WTC11 (cell line): Measurements from ENCODE around the gene ASPHD2. TPM values are rescaled to one million over a fixed set of nuclear protein-coding genes. Genes with fewer than 3 reads are reported as not detected.

Experiments used
- ATAC-seq: fragments of 200-7000 bp; cut with Tn5 transposase; 2 replicates; pipeline ENCODE4 v1.10.0; 2021; ENCODE audit warnings: mild to moderate bottlenecking, moderate library complexity
- CTCF ChIA-PET: fragments of 300-600 bp; sonication (Branson Sonifier 250); formaldehyde crosslinking; loops from one replicate; lab custom pipeline; 2021; ENCODE audit warnings: antibody characterized with exemption; lab: Charles Lee
- POLR2A ChIA-PET: fragments of 350-600 bp; sonication (Branson Sonifier 250); formaldehyde crosslinking; loops from one replicate; lab custom pipeline; 2021; ENCODE audit warnings: antibody characterized with exemption; lab: Charles Lee
- DNase-seq: peaks from one replicate; pipeline ENCODE4 v3.0.0; 2021; ENCODE audit warnings: low spot score
- H3K27ac Mint-ChIP-seq: 2 replicates; pipeline ENCODE4 v1.8.0; 2021; ENCODE audit warnings: mixed read lengths
- H3K27me3 Mint-ChIP-seq: 2 replicates; pipeline ENCODE4 v1.8.0; 2021; ENCODE audit warnings: low read depth, mild to moderate bottlenecking, moderate library complexity, mixed read lengths
- H3K36me3 Mint-ChIP-seq: 2 replicates; pipeline ENCODE4 v1.8.0; 2021; ENCODE audit warnings: mixed read lengths
- H3K4me1 Mint-ChIP-seq: 2 replicates; pipeline ENCODE4 v1.8.0; 2022; ENCODE audit warnings: mixed read lengths
- H3K4me3 Mint-ChIP-seq: 2 replicates; pipeline ENCODE4 v1.8.0; 2021; ENCODE audit warnings: mild to moderate bottlenecking, moderate library complexity, mixed read lengths
- H3K9me3 Mint-ChIP-seq: 2 replicates; pipeline ENCODE4 v1.8.0; 2021; ENCODE audit warnings: mixed read lengths
- ATF1 ChIP-seq: sonication (generic); formaldehyde crosslinking; IDR thresholded peaks from 2 replicates; pipeline ENCODE4 v1.8.1; 2023; ENCODE audit warnings: mild to moderate bottlenecking, moderate library complexity, missing genetic modification reagents
- CBFB ChIP-seq: sonication (generic); formaldehyde crosslinking; IDR thresholded peaks from 2 replicates; pipeline ENCODE4 v1.8.1; 2022; ENCODE audit warnings: mild to moderate bottlenecking, low read depth, missing genetic modification reagents
- E2F1 ChIP-seq: sonication (generic); formaldehyde crosslinking; IDR thresholded peaks from 2 replicates; pipeline ENCODE4 v1.8.0; 2022; ENCODE audit warnings: mild to moderate bottlenecking, missing genetic modification reagents
- ELF4 ChIP-seq: sonication (generic); formaldehyde crosslinking; IDR thresholded peaks from 2 replicates; pipeline ENCODE4 v1.8.1; 2022; ENCODE audit warnings: low read depth, mild to moderate bottlenecking, moderate library complexity, missing genetic modification reagents
- FOXJ3 ChIP-seq: sonication (generic); formaldehyde crosslinking; IDR thresholded peaks from 2 replicates; pipeline ENCODE4 v1.9.0; 2021; ENCODE audit warnings: missing genetic modification reagents, mild to moderate bottlenecking, borderline replicate concordance
- GABPB1 ChIP-seq: sonication (generic); formaldehyde crosslinking; IDR thresholded peaks from 2 replicates; pipeline ENCODE4 v1.8.1; 2023; ENCODE audit warnings: mild to moderate bottlenecking, missing genetic modification reagents
- IRF2 ChIP-seq: sonication (generic); formaldehyde crosslinking; IDR thresholded peaks from 2 replicates; pipeline ENCODE4 v1.8.0; 2022; ENCODE audit warnings: low read depth, missing genetic modification reagents, borderline replicate concordance
- MAX ChIP-seq: sonication (generic); formaldehyde crosslinking; IDR thresholded peaks from 2 replicates; pipeline ENCODE4 v1.8.0; 2022; ENCODE audit warnings: mild to moderate bottlenecking, missing genetic modification reagents
- MYBL2 ChIP-seq: sonication (generic); formaldehyde crosslinking; IDR thresholded peaks from 2 replicates; pipeline ENCODE4 v1.8.1; 2023; ENCODE audit warnings: mild to moderate bottlenecking, moderate library complexity, missing genetic modification reagents
- NR3C1 ChIP-seq: sonication (generic); formaldehyde crosslinking; conservative IDR thresholded peaks from 2 replicates; pipeline ENCODE4 v1.8.1; 2023; ENCODE audit warnings: low read depth, mild to moderate bottlenecking, missing genetic modification reagents
- PRRX2 ChIP-seq: fragments of 250-450 bp; sonication (Bioruptor Pico); IDR thresholded peaks from 2 replicates; pipeline ENCODE4 v1.8.0; 2021; ENCODE audit warnings: mild to moderate bottlenecking
- RORB ChIP-seq: fragments of 250-450 bp; sonication (Bioruptor Pico); IDR thresholded peaks from 2 replicates; pipeline ENCODE4 v1.9.0; 2021; ENCODE audit warnings: mild to moderate bottlenecking
- STAT6 ChIP-seq: sonication (generic); formaldehyde crosslinking; conservative IDR thresholded peaks from 2 replicates; pipeline ENCODE4 v1.8.1; 2023; ENCODE audit warnings: mild to moderate bottlenecking, low read depth, missing genetic modification reagents, moderate library complexity
- TP53 ChIP-seq: sonication (generic); formaldehyde crosslinking; IDR thresholded peaks from 2 replicates; pipeline ENCODE4 v1.8.1; 2023; ENCODE audit warnings: mild to moderate bottlenecking, missing genetic modification reagents
- USF1 ChIP-seq: sonication (generic); formaldehyde crosslinking; IDR thresholded peaks from 2 replicates; pipeline ENCODE4 v1.8.0; 2022; ENCODE audit warnings: mild to moderate bottlenecking, missing genetic modification reagents
- ZBTB43 ChIP-seq: sonication (generic); formaldehyde crosslinking; IDR thresholded peaks from 2 replicates; pipeline ENCODE4 v1.8.1; 2023; ENCODE audit warnings: mild to moderate bottlenecking, missing genetic modification reagents
- ZMAT4 ChIP-seq: fragments of 250-450 bp; sonication (Bioruptor Pico); IDR thresholded peaks from 2 replicates; pipeline ENCODE4 v1.9.0; 2021; ENCODE audit warnings: mild to moderate bottlenecking
- ZNF138 ChIP-seq: sonication (generic); formaldehyde crosslinking; conservative IDR thresholded peaks from 2 replicates; pipeline ENCODE4 v1.8.1; 2022; ENCODE audit warnings: mild to moderate bottlenecking, moderate library complexity, missing genetic modification reagents
- ZNF232 ChIP-seq: sonication (generic); formaldehyde crosslinking; IDR thresholded peaks from 2 replicates; pipeline ENCODE4 v1.8.0; 2022; ENCODE audit warnings: mild to moderate bottlenecking, missing genetic modification reagents
- ZNF425 ChIP-seq: fragments of 250-450 bp; sonication (Bioruptor Pico); conservative IDR thresholded peaks from 2 replicates; pipeline ENCODE4 v1.9.0; 2021; ENCODE audit warnings: mild to moderate bottlenecking
- ZNF512 ChIP-seq: sonication (generic); formaldehyde crosslinking; IDR thresholded peaks from 2 replicates; pipeline ENCODE4 v1.8.1; 2022; ENCODE audit warnings: missing genetic modification reagents, borderline replicate concordance
- ZSCAN18 ChIP-seq: fragments of 250-450 bp; sonication (Bioruptor Pico); IDR thresholded peaks from 2 replicates; pipeline ENCODE4 v2.1.2; 2022; ENCODE audit warnings: mild to moderate bottlenecking, moderate library complexity
- total RNA-seq: library from RNA; stranded (reverse); gene quantifications from 3 replicates; pipeline ENCODE4 v1.2.3, GENCODE V29; 2021

The ASPHD2 gene
- total RNA-seq, 1 experiment from 2014 or later = 7.1 TPM

- no peak for TF ChIP-seq ZNF425
- no peak for TF ChIP-seq TP53
- TF ChIP-seq IRF2 = no peak
- no peak for TF ChIP-seq ZNF138 (CRISPR knock-in tag)
- TF ChIP-seq ATF1 (CRISPR knock-in tag) = no peak
- TF ChIP-seq FOXJ3 (CRISPR knock-in tag) = no peak
- TF ChIP-seq MAX (CRISPR knock-in tag) = no peak
- TF ChIP-seq ELF4 (CRISPR knock-in tag) = no peak
- no peak for TF ChIP-seq PRRX2
- TF ChIP-seq USF1 (CRISPR knock-in tag) = no peak
- no peak for TF ChIP-seq ZNF512 (CRISPR knock-in tag)
Measured at GRCh38 chr22:26450453-26451185, 21.6 kb downstream of the ASPHD2 start (continued).

GRCh38 chr22:26452236-26453016, 23.4 kb downstream of the ASPHD2 start:
- no peak for DNase-seq
- Mint-ChIP-seq H3K36me3 (peaks cover 30% of the 10 kb centered on the region), H3K27me3 (no peaks in the 10 kb centered on the region), H3K4me1 (no peaks in the 10 kb centered on the region), H3K27ac (no peak overlapping the region), H3K9me3 (no peaks in the 10 kb centered on the region), H3K4me3 (no peak overlapping the region)
- no peak for ATAC-seq
- ChIA-PET CTCF (interaction anchor here (1.0 to 3.0 kb wide), 4 partner anchors 9 to 88 kb away, joined by 3 to 17 read pairs (median 5); no protein-coding TSS in a partner anchor), POLR2A (no interaction called here)
- TF ChIP-seq NR3C1 (no peak), ZSCAN18 (CRISPR knock-in tag) (no peak), USF1 (CRISPR knock-in tag) (no peak), ZNF232 (CRISPR knock-in tag) (no peak), STAT6 (CRISPR knock-in tag) (no peak), E2F1 (CRISPR knock-in tag) (no peak), ZBTB43 (CRISPR knock-in tag) (no peak), MYBL2 (no peak), CBFB (CRISPR knock-in tag) (no peak), RORB (no peak), GABPB1 (CRISPR knock-in tag) (no peak), ZMAT4 (CRISPR knock-in tag) (no peak)
